ENCODE measurements around the gene TMCC3.

The TMCC3 gene

GRCh38 chr12:94575645-94576403 lies 74.5 kb downstream of the TMCC3 start:
- H3K9ac ChIP-seq (ENCODE audit: low read length), result no peak overlapping the region
- H3K4me3 ChIP-seq (ENCODE audit: low read length), result no peak overlapping the region
- H3K4me1 ChIP-seq (ENCODE audit: low read length), result no peaks in the 10 kb centered on the region
- no peaks in the 10 kb centered on the region for H3K27me3 ChIP-seq (replicated peaks; ENCODE audit: insufficient read depth, low read length)
- H3K36me3 ChIP-seq (replicated peaks; ENCODE audit: insufficient read depth, low read length), result no peaks in the 10 kb centered on the region
- TF ChIP-seq EZH2phosphoT487 (IDR thresholded peaks at IDR 0.05; ENCODE audit: low read length), result no peak
- TF ChIP-seq, protein P1, sequence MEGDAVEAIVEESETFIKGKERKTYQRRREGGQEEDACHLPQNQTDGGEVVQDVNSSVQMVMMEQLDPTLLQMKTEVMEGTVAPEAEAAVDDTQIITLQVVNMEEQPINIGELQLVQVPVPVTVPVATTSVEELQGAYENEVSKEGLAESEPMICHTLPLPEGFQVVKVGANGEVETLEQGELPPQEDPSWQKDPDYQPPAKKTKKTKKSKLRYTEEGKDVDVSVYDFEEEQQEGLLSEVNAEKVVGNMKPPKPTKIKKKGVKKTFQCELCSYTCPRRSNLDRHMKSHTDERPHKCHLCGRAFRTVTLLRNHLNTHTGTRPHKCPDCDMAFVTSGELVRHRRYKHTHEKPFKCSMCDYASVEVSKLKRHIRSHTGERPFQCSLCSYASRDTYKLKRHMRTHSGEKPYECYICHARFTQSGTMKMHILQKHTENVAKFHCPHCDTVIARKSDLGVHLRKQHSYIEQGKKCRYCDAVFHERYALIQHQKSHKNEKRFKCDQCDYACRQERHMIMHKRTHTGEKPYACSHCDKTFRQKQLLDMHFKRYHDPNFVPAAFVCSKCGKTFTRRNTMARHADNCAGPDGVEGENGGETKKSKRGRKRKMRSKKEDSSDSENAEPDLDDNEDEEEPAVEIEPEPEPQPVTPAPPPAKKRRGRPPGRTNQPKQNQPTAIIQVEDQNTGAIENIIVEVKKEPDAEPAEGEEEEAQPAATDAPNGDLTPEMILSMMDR (IDR thresholded peaks at IDR 0.05; ENCODE audit: low read length), result no peak
- TF ChIP-seq EZH2 (optimal IDR thresholded peaks at IDR 0.05; ENCODE audit: low read depth, low read length), result no peak
- 0 out of 2 replicates have a peak, but pooled peaks cover 8% of the 10 kb centered on the region for H3K79me2 ChIP-seq (ENCODE audit: low read length)
- no peak for DNase-seq
- no peaks in the 10 kb centered on the region for H3K9me3 ChIP-seq (replicated peaks; ENCODE audit: insufficient read depth, low read length)
- H3F3A ChIP-seq (ENCODE audit: insufficient read depth, low read length), result no peaks in the 10 kb centered on the region
- no peak overlapping the region for H2AFZ ChIP-seq (ENCODE audit: low read length)
- no peaks in the 10 kb centered on the region for H3K9me2 ChIP-seq (replicated peaks; ENCODE audit: insufficient read depth, low read length)
- no peak overlapping the region for H3K4me2 ChIP-seq (ENCODE audit: low read depth, low read length)
- no peak overlapping the region for H3K27ac ChIP-seq (ENCODE audit: low read length)
- no peaks in the 10 kb centered on the region for H4K20me1 ChIP-seq (ENCODE audit: insufficient read depth, low read length)

DNA sequence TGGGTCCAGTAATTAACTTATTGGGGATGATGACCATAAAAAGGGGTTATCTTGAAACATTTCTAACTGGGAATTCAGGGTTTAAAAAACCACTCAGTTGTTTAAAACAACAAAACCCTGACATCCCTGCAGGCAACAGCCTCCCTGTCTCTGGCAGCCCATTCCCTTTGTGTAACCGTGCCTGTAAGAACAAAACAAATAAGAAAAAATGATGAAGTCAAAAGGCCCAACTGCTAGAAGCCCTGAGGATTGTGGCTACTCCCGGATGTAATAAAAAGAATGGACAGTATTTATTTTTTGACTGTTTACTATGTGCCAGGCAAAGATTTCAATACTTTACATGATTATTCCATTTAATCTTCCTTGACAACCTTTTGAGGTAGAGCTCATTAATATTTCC lies 75.3 kb downstream of the TMCC3 start:
- no peak for TF ChIP-seq EZH2 (optimal IDR thresholded peaks at IDR 0.05; ENCODE audit: low read depth, low read length)
- TF ChIP-seq, protein P1 (IDR thresholded peaks at IDR 0.05; ENCODE audit: low read length), result no peak
- no peak for TF ChIP-seq EZH2phosphoT487 (IDR thresholded peaks at IDR 0.05; ENCODE audit: low read length)
- Histone ChIP-seq H3K9me2 (replicated peaks; ENCODE audit: insufficient read depth, low read length) (no peaks in the 10 kb centered on the region), H3K9ac (ENCODE audit: low read length) (no peak overlapping the region), H3K36me3 (replicated peaks; ENCODE audit: insufficient read depth, low read length) (no peaks in the 10 kb centered on the region), H3K27me3 (replicated peaks; ENCODE audit: insufficient read depth, low read length) (no peaks in the 10 kb centered on the region), H3K9me3 (replicated peaks; ENCODE audit: insufficient read depth, low read length) (no peaks in the 10 kb centered on the region), H3K4me3 (ENCODE audit: low read length) (no peak overlapping the region), H3K27ac (ENCODE audit: low read length) (no peak overlapping the region), H3F3A (ENCODE audit: insufficient read depth, low read length) (no peaks in the 10 kb centered on the region), H3K4me2 (ENCODE audit: low read depth, low read length) (no peak overlapping the region), H2AFZ (ENCODE audit: low read length) (no peak overlapping the region), H3K4me1 (ENCODE audit: low read length) (no peaks in the 10 kb centered on the region), H3K79me2 (ENCODE audit: low read length) (0 out of 2 replicates have a peak, but pooled peaks cover 8% of the 10 kb centered on the region), H4K20me1 (ENCODE audit: insufficient read depth, low read length) (no peaks in the 10 kb centered on the region)
- DNase-seq, result no peak

DNA sequence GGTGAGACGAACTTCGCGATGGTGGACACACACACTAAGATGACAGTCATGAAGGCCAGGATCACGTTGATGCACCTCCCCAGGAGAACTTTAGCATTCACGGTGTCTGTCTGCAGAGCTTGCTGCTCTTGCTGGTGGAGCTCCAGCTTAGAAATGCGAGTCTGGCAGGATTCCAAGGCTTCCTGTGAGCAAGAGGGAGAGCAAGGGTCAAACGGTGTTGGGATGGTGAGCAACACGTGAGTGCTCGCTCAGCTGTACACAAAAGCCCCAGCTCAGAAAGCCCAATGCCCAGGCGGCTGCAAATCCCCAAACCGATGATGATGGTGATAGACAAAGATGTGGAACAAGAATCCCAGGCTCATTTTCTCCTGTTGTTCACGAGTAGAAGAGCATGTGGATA lies 78.8 kb downstream of the TMCC3 start:
- H3K36me3 ChIP-seq (replicated peaks; ENCODE audit: insufficient read depth, low read length), result no peaks in the 10 kb centered on the region
- H3K4me2 ChIP-seq (ENCODE audit: low read depth, low read length), result no peak overlapping the region
- H3K27ac ChIP-seq (ENCODE audit: low read length), result no peak overlapping the region
- peaks cover 7% of the 10 kb centered on the region; the same call in 1 of the 2 replicates for H3F3A ChIP-seq (ENCODE audit: insufficient read depth, low read length)
- H2AFZ ChIP-seq (ENCODE audit: low read length), result no peak overlapping the region
- no peaks in the 10 kb centered on the region for H3K79me2 ChIP-seq (ENCODE audit: low read length)
- DNase-seq, result no peak
- peaks cover 15% of the 10 kb centered on the region for H3K4me1 ChIP-seq (ENCODE audit: low read length)
- no peaks in the 10 kb centered on the region for H4K20me1 ChIP-seq (ENCODE audit: insufficient read depth, low read length)
- no peak overlapping the region for H3K9ac ChIP-seq (ENCODE audit: low read length)
- H3K27me3 ChIP-seq (replicated peaks; ENCODE audit: insufficient read depth, low read length), result no peaks in the 10 kb centered on the region
- H3K4me3 ChIP-seq (ENCODE audit: low read length), result no peak overlapping the region
- no peak for TF ChIP-seq EZH2phosphoT487 (IDR thresholded peaks at IDR 0.05; ENCODE audit: low read length)
- H3K9me3 ChIP-seq (replicated peaks; ENCODE audit: insufficient read depth, low read length), result no peaks in the 10 kb centered on the region
- H3K9me2 ChIP-seq (replicated peaks; ENCODE audit: insufficient read depth, low read length), result no peaks in the 10 kb centered on the region

DNA sequence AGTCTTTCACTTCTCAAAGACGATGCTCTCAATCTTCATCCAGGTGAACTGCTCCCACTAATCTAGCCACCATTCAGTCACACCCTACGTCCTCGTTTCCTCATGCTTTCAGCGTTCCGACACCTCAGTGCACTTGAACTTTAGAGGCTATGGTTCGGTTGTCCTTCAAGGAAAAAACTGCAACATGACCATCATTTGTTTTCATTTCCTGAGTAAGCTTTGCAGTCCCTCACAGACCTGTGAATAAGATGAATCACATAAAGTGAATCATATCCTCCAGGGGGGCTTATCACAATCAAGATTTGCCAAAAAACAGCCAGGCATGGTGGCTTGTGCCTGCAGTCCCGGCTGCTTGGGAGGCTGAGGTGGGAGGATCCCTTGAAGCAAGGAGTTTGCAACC lies 80.2 kb downstream of the TMCC3 start:
- Histone ChIP-seq H3F3A (ENCODE audit: insufficient read depth, low read length) (peaks cover 7% of the 10 kb centered on the region; the same call in 1 of the 2 replicates), H3K4me1 (ENCODE audit: low read length) (peaks cover 20% of the 10 kb centered on the region), H3K4me2 (ENCODE audit: low read depth, low read length) (no peak overlapping the region), H3K27me3 (replicated peaks; ENCODE audit: insufficient read depth, low read length) (no peaks in the 10 kb centered on the region), H3K9me2 (replicated peaks; ENCODE audit: insufficient read depth, low read length) (no peaks in the 10 kb centered on the region), H3K4me3 (ENCODE audit: low read length) (no peak overlapping the region), H3K9ac (ENCODE audit: low read length) (no peak overlapping the region), H2AFZ (ENCODE audit: low read length) (no peak overlapping the region), H3K79me2 (ENCODE audit: low read length) (no peaks in the 10 kb centered on the region), H3K36me3 (replicated peaks; ENCODE audit: insufficient read depth, low read length) (no peaks in the 10 kb centered on the region), H4K20me1 (ENCODE audit: insufficient read depth, low read length) (no peaks in the 10 kb centered on the region), H3K9me3 (replicated peaks; ENCODE audit: insufficient read depth, low read length) (no peaks in the 10 kb centered on the region), H3K27ac (ENCODE audit: low read length) (no peak overlapping the region)
- no peak for DNase-seq
- TF ChIP-seq EZH2phosphoT487 (IDR thresholded peaks at IDR 0.05; ENCODE audit: low read length), result no peak
- no peak for TF ChIP-seq EZH2 (optimal IDR thresholded peaks at IDR 0.05; ENCODE audit: low read depth, low read length)
- TF ChIP-seq, protein P1 (IDR thresholded peaks at IDR 0.05; ENCODE audit: low read length), result no peak

All from MM.1S (cell line).